A549 (cell line): ENCODE measurements around the gene KCNIP4. TPM values are rescaled to one million over a fixed set of nuclear protein-coding genes. Genes with fewer than 3 reads are reported as not detected.

ENCODE experiments used
- ATAC-seq, 2 experiments: fragments of 200-7000 bp in 1 of 2; fragments of >200 bp in 1 of 2; cut with Nextera tagmentation in 1 of 2; cut with Tn5 transposase in 1 of 2; 3 replicates each; pipeline versions ENCODE4 v1.8.0 to v1.9.1; 2018 to 2020; ENCODE audit warnings: mild to moderate bottlenecking in 1 of 2, moderate library complexity in 1 of 2
- CTCF ChIA-PET: fragments of 300-600 bp; sonication (Branson Sonifier 250); formaldehyde crosslinking; extraction: SDS; loops from one replicate; lab custom pipeline; 2021; ENCODE audit warnings: antibody characterized with exemption, inconsistent platforms; lab: Yijun Ruan, JAX
- POLR2A ChIA-PET: fragments of 350-600 bp; formaldehyde crosslinking; extraction: SDS; loops from one replicate; lab custom pipeline; 2021; ENCODE audit warnings: antibody characterized with exemption, inconsistent platforms; lab: Yijun Ruan, JAX
- DNase-seq, 2 experiments: peaks; one replicate each; pipeline versions ENCODE4 v3.0.0 to v3.0.0-alpha.2; 2011 to 2016; ENCODE audit warnings: low read depth in 1 of 2, low spot score in 1 of 2
- FAIRE-seq: peaks from 2 replicates; lab custom pipeline; 2011; peaks lifted over from hg19 to GRCh38; lab: Jason Lieb, UNC
- H3K27ac ChIP-seq, 2 experiments: fragments of >200 bp; sonication (Bioruptor Twin); formaldehyde crosslinking; 3 replicates each; pipeline ENCODE4 v1.5.1; 2016 to 2017
- H3K4me1 ChIP-seq: fragments of >200 bp; sonication (Bioruptor Twin); formaldehyde crosslinking; 3 replicates; pipeline ENCODE4 v1.6.1; 2016
- H3K4me2 ChIP-seq: fragments of >200 bp; sonication (Bioruptor Twin); formaldehyde crosslinking; 3 replicates; pipeline ENCODE4 v1.6.1; 2016
- H3K4me3 ChIP-seq: fragments of >200 bp; sonication (Bioruptor Twin); formaldehyde crosslinking; 3 replicates; pipeline ENCODE4 v1.5.1; 2016
- H3K9me3 ChIP-seq: fragments of >200 bp; sonication (Bioruptor Twin); formaldehyde crosslinking; 3 replicates; pipeline ENCODE4 v1.6.1; 2016
- CBX2 ChIP-seq: fragments of 200-600 bp; sonication (generic); IDR thresholded peaks from 2 replicates; pipeline ENCODE4 v1.6.1; 2016; ENCODE audit warnings: low read depth, mild to moderate bottlenecking, borderline replicate concordance
- CEBPB ChIP-seq, 2 experiments: fragments of >200 bp in 1 of 2; sonication (Bioruptor Twin) in 1 of 2; formaldehyde crosslinking in 1 of 2; IDR thresholded peaks; 2 replicates each; pipeline ENCODE4 v1.6.1; 2012 to 2016
- CHD2 ChIP-seq: fragments of 150-350 bp; IDR thresholded peaks from 2 replicates; pipeline ENCODE4 v1.6.1; 2014; ENCODE audit warnings: low read length; ENCODE audit not compliant: partially characterized antibody
- EHMT2 ChIP-seq: fragments of 200-600 bp; sonication (generic); IDR thresholded peaks from 2 replicates; pipeline ENCODE4 v1.6.1; 2016; ENCODE audit warnings: antibody characterized with exemption, low read depth, mild to moderate bottlenecking, moderate library complexity
- FOSB ChIP-seq: fragments of 250-450 bp; sonication (Bioruptor Pico); IDR thresholded peaks from 2 replicates; pipeline ENCODE4 v1.5.0; 2020; ENCODE audit warnings: mild to moderate bottlenecking, moderate library complexity
- FOSL2 ChIP-seq, 2 experiments: fragments of 450-650 bp in 1 of 2; fragments of >200 bp in 1 of 2; sonication (Bioruptor Twin) in 1 of 2; formaldehyde crosslinking; IDR thresholded peaks; 2 replicates each; pipeline versions ENCODE4 v1.5.0 to v1.6.1; 2016 to 2020; ENCODE audit warnings: mild to moderate bottlenecking in 1 of 2, moderate library complexity in 1 of 2
- GATA3 ChIP-seq: IDR thresholded peaks from 2 replicates; pipeline ENCODE4 v1.6.1; 2012; ENCODE audit warnings: borderline replicate concordance
- HOXA7 ChIP-seq: fragments of 250-450 bp; sonication (Bioruptor Pico); IDR thresholded peaks from 2 replicates; pipeline ENCODE4 v1.5.0; 2020; ENCODE audit warnings: mild to moderate bottlenecking, moderate library complexity
- HOXB13 ChIP-seq: fragments of 250-450 bp; sonication (Bioruptor Pico); IDR thresholded peaks from 2 replicates; pipeline ENCODE4 v1.5.0; 2020; ENCODE audit warnings: low read depth, mild to moderate bottlenecking, moderate library complexity
- JUN ChIP-seq, 2 experiments: fragments of >200 bp; sonication (Bioruptor Twin); formaldehyde crosslinking; IDR thresholded peaks; 2 replicates in 1 of 2; 3 replicates in 1 of 2; pipeline ENCODE4 v1.6.1; 2016 to 2017
- KDM5A ChIP-seq: fragments of 200-600 bp; sonication (generic); IDR thresholded peaks from 2 replicates; pipeline ENCODE4 v1.6.1; 2016; ENCODE audit warnings: antibody characterized with exemption, mild to moderate bottlenecking
- MAFK ChIP-seq: fragments of 450-650 bp; IDR thresholded peaks from 2 replicates; pipeline ENCODE4 v1.6.1; 2014; ENCODE audit not compliant: partially characterized antibody
- MAZ ChIP-seq: fragments of 150-350 bp; IDR thresholded peaks from 2 replicates; pipeline ENCODE4 v1.6.1; 2014; ENCODE audit warnings: antibody characterized with exemption, low read depth, low read length, borderline replicate concordance
- MYC ChIP-seq: IDR thresholded peaks from 2 replicates; pipeline ENCODE4 v1.6.1; 2012; ENCODE audit warnings: mild to moderate bottlenecking, inconsistent platforms, low read length, improper control_type of control experiment, borderline replicate concordance
- NPAS2 ChIP-seq: fragments of 250-450 bp; sonication (Bioruptor Pico); IDR thresholded peaks from 2 replicates; pipeline ENCODE4 v1.8.0; 2022; ENCODE audit warnings: mild to moderate bottlenecking, moderate library complexity, borderline replicate concordance
- NR3C1 ChIP-seq: fragments of >200 bp; sonication (Bioruptor Twin); formaldehyde crosslinking; IDR thresholded peaks from 3 replicates; pipeline ENCODE4 v1.6.1; 2017
- RARB ChIP-seq: fragments of 250-450 bp; sonication (Bioruptor Pico); IDR thresholded peaks from 2 replicates; pipeline ENCODE4 v1.8.0; 2021; ENCODE audit warnings: mild to moderate bottlenecking, moderate library complexity
- RCOR1 ChIP-seq: fragments of 150-350 bp; IDR thresholded peaks from 2 replicates; pipeline ENCODE4 v1.6.1; 2014; ENCODE audit warnings: antibody characterized with exemption, low read length, low read depth
- RNF2 ChIP-seq: fragments of 200-600 bp; sonication (generic); IDR thresholded peaks from 2 replicates; pipeline ENCODE4 v1.6.1; 2016; ENCODE audit warnings: low read depth, mild to moderate bottlenecking, antibody characterized with exemption, moderate library complexity, borderline replicate concordance
- SREBF2 ChIP-seq: fragments of 450-650 bp; IDR thresholded peaks from 2 replicates; pipeline ENCODE4 v1.6.1; 2014; ENCODE audit warnings: mild to moderate bottlenecking, moderate library complexity
- ZC3H11A ChIP-seq: fragments of 450-650 bp; IDR thresholded peaks from 2 replicates; pipeline ENCODE4 v1.6.1; 2014; ENCODE audit warnings: antibody characterized with exemption, mild to moderate bottlenecking
- ZFP36 ChIP-seq: fragments of 450-650 bp; IDR thresholded peaks from 2 replicates; pipeline ENCODE4 v1.6.1; 2014; ENCODE audit warnings: borderline replicate concordance; ENCODE audit not compliant: partially characterized antibody
- WGBS: methylation state at CpG from one replicate; pipeline ENCODE4 v1.1.6; 2017; ENCODE audit errors: missing lambda C conversion rate; 5-methylcytosine and 5-hydroxymethylcytosine counted together
- polyA plus RNA-seq, 4 experiments: library from polyadenylated mRNA; depleted of rRNA in 3 of 4; stranded (reverse); fragments of >200 nt; fragmentation: RNase III in 1 of 4; extraction: RNeasy Plus Mini Kit Qiagen cat#74134 plus additional on column Dnase treatment in 1 of 4; gene quantifications; 2 replicates in 3 of 4; 3 replicates in 1 of 4; pipeline ENCODE4 v1.2.3, GENCODE V29; 2011 to 2017
- TF ChIP-seq, protein P1 (sequence below): fragments of 250-450 bp; sonication (Bioruptor Pico); IDR thresholded peaks from 2 replicates; pipeline ENCODE4 v1.5.0; 2020; ENCODE audit warnings: low read depth, mild to moderate bottlenecking, moderate library complexity
- TF ChIP-seq, protein P2 (sequence below): fragments of >200 bp; sonication (Bioruptor Twin); formaldehyde crosslinking; IDR thresholded peaks from 3 replicates; pipeline ENCODE4 v1.6.1; 2016

The KCNIP4 gene
- polyA plus RNA-seq, 2 of the 4 experiments (the other 2 are of a cell fraction): not detected

DNA sequence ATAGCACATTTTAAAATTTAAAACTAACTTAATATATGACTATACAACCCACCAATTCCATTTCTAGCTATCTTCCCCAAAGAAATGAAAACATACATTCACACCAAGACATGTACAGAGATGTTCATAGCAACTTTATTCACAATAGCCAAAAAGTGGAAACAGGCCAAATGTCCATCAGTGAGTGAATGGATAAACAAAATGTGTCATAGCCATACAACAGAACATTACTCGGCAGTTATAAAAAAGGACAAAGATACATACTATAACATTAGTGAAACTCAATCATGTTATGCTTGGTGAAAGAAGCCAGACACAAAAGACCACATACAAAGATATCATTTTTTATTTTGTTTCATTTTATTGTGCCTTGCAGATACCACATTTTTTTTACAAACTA lies 851.5 kb downstream of the KCNIP4 start:
- no peak overlapping the region for H3K4me2 ChIP-seq
- H3K4me3 ChIP-seq: no peak overlapping the region
- 4% methylated on average over 1 of the region's 1 CpG for WGBS
- ChIA-PET POLR2A (no interaction called here), CTCF (no interaction called here)
- no peak overlapping the region for H3K27ac ChIP-seq
- H3K9me3 ChIP-seq: no peaks in the 10 kb centered on the region
- H3K4me1 ChIP-seq: no peaks in the 10 kb centered on the region
- ATAC-seq (no peak), DNase-seq (no peak), FAIRE-seq (no peak)
- no peak for TF ChIP-seq RNF2

DNA sequence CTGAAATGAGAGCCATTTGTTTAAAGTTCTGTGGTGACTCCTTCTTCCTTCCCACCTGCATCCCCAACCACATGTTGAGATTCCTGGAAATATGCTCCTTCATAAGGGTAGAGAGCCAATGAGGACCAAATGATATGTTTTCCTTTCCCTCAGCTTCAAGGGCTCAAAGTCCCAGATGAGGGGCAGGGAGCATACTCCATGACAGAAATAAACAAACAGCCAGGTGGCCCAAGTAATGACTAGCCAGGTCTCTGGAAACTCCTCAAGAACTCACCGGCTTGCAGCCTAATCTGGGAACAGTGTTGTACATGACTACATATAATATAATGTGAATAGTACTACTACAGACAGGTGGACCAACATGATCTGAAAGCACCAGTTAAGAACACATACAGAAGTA lies 856.0 kb downstream of the KCNIP4 start:
- no peak overlapping the region for H3K4me3 ChIP-seq
- no peak overlapping the region for H3K4me2 ChIP-seq
- FAIRE-seq (no peak), DNase-seq (no peak), ATAC-seq (no peak)
- no peak overlapping the region for H3K27ac ChIP-seq
- ChIA-PET CTCF (no interaction called here), POLR2A (no interaction called here)
- no peak for TF ChIP-seq ZC3H11A
- no peak for TF ChIP-seq CBX2
- no peak for TF ChIP-seq RARB (CRISPR knock-in tag)
- TF ChIP-seq, protein P1, sequence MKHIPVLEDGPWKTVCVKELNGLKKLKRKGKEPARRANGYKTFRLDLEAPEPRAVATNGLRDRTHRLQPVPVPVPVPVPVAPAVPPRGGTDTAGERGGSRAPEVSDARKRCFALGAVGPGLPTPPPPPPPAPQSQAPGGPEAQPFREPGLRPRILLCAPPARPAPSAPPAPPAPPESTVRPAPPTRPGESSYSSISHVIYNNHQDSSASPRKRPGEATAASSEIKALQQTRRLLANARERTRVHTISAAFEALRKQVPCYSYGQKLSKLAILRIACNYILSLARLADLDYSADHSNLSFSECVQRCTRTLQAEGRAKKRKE (CRISPR knock-in tag): no peak
- no peak for TF ChIP-seq NR3C1
- TF ChIP-seq RNF2: no peak
- no peak for TF ChIP-seq FOSL2 (IDR thresholded peaks at IDR 0.05)
- no peak for TF ChIP-seq FOSL2 (CRISPR knock-in tag; IDR thresholded peaks at IDR 0.05)
- TF ChIP-seq EHMT2: no peak
- no peak for TF ChIP-seq ZFP36
- no peak for TF ChIP-seq RCOR1
- TF ChIP-seq KDM5A: no peak
- no peak for TF ChIP-seq GATA3
- TF ChIP-seq NPAS2: no peak
- no peak for TF ChIP-seq HOXB13 (CRISPR knock-in tag)
- TF ChIP-seq FOSB (CRISPR knock-in tag): no peak
- no peaks in the 10 kb centered on the region for H3K4me1 ChIP-seq
- H3K9me3 ChIP-seq: no peaks in the 10 kb centered on the region
- whole genome bisulfite sequencing: 0% methylated on average over 1 of the region's 1 CpG

DNA sequence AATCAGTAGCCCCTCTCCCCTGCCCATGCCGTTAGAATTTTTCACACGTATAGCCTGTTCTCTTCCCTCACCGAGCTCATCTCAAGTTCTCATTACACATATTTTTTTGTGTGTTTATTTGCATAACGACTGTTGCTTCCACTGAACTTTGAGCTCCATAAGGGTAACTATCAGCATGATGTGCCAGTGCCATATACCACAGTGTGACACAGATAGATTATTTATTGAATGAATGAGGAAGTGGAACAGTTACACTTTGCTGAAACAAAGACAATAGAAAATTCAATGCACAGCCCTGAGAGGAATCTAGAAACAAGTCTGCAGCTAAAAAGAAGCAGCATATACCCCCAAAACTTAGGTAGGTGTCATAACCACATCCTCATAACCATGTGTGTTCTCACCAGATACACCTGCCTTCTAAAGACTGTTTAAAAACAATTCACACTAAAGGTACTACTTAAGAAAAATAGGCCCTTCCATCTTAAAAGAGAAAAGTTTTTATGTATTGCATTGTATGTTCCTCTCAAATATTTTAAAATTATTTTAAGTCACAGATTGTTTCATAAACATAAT lies 858.4 kb downstream of the KCNIP4 start:
- Histone ChIP-seq H3K4me1 (no peaks in the 10 kb centered on the region), H3K27ac (no peak overlapping the region), H3K9me3 (no peaks in the 10 kb centered on the region), H3K4me2 (no peak overlapping the region), H3K4me3 (no peak overlapping the region)
- ATAC-seq (no peak), DNase-seq (no peak), FAIRE-seq (no peak)
- ChIA-PET CTCF (no interaction called here), POLR2A (no interaction called here)
- TF ChIP-seq MYC (no peak), CEBPB (IDR thresholded peaks at IDR 0.05) (no peak), RCOR1 (no peak), MAFK (no peak), ZC3H11A (no peak), MAZ (no peak), SREBF2 (no peak), CHD2 (no peak), HOXA7 (CRISPR knock-in tag) (no peak), JUN (IDR thresholded peaks at IDR 0.05) (no peak)
- TF ChIP-seq, protein P2, sequence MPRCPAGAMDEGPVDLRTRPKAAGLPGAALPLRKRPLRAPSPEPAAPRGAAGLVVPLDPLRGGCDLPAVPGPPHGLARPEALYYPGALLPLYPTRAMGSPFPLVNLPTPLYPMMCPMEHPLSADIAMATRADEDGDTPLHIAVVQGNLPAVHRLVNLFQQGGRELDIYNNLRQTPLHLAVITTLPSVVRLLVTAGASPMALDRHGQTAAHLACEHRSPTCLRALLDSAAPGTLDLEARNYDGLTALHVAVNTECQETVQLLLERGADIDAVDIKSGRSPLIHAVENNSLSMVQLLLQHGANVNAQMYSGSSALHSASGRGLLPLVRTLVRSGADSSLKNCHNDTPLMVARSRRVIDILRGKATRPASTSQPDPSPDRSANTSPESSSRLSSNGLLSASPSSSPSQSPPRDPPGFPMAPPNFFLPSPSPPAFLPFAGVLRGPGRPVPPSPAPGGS: no peak
- WGBS: 2% methylated on average over 4 of the region's 4 CpGs
